HEK293T (cell line): ENCODE results near the gene IFT172.

ENCODE experiments used
- HDGF ChIP-seq: fragments of 450-650 bp; IDR thresholded peaks from 2 replicates; pipeline ENCODE4 v1.6.1; 2017; ENCODE audit warnings: antibody characterized with exemption, borderline replicate concordance
- SP1 ChIP-seq: fragments of 450-650 bp; IDR thresholded peaks from 2 replicates; pipeline ENCODE4 v1.6.1; 2017

GRCh38 chr2:27507293-27507692, 17.8 kb upstream of the IFT172 start:
- TF ChIP-seq SP1 (no peak), HDGF (no peak)
